LoVo (cell line): Measurements from ENCODE around the gene CADPS2.
"Not testable (repeated sequence)": the region's sequence is repeated elsewhere in the genome, so short reads cannot be mapped to it uniquely, and the experiment has no call there.

Experiments
- DNase-seq: peaks from one replicate; pipeline ENCODE4 v3.0.0-alpha.2; 2016; ENCODE audit warnings: low spot score

CADPS2 gene

GRCh38 chr7:122709930-122710646 is 176.2 kb downstream of the CADPS2 start:
- no peak for DNase-seq

DNA sequence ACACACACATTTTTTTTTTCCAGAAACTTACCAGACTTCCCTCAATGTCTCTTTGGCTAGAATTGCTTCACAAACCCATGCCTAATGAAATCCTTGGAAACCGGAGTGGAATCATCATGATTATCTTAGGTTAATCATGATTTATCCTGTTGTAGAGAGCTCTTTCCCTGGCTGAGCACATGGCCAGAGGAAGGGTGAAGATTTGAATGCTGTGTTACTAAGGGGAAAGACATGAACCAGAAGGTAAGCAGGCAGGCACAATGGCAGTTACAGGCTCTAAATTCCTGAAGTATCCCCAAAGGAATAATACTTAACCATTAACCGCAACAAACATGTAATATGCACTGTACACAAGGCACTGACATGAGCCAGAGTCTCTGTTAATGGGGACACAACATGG is 179.4 kb downstream of the CADPS2 start:
- DNase-seq, result no peak

GRCh38 chr7:122702872-122703510 is 183.3 kb downstream of the CADPS2 start, which contains the start of gene RNF148:
TSS of gene RNF148 (minus strand) at chr7:122702922. CDS start at chr7:122702750, 172 bp downstream.
- DNase-seq, result no peak

DNA sequence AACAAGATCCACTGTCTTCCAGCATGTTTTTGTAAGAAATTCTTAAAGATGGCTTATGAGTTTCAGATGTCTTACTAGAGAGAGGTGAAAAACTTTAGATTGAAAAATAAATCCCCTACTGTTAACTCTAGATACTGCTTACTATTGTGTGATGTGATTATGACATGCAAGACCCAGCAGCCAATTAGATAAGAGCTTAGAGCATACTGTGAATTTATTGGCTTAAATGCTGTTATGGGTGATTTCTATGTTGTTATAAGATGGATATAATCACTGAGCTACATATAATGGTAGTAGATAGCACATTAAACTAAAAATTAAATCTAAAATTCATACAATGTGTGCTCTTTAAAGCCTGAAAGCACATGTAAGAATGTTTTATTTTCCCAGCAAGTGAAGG is 187.2 kb downstream of the CADPS2 start, which contains the start of gene RNF133:
TSS of gene RNF133 (minus strand) at position 101 of the 400 bp plus-strand sequence. CDS start 199 bp downstream, outside the sequence.
- DNase-seq, result no peak

- no peak for DNase-seq
Observed at GRCh38 chr7:122695816-122696215, 190.4 kb downstream of the CADPS2 start.

DNA sequence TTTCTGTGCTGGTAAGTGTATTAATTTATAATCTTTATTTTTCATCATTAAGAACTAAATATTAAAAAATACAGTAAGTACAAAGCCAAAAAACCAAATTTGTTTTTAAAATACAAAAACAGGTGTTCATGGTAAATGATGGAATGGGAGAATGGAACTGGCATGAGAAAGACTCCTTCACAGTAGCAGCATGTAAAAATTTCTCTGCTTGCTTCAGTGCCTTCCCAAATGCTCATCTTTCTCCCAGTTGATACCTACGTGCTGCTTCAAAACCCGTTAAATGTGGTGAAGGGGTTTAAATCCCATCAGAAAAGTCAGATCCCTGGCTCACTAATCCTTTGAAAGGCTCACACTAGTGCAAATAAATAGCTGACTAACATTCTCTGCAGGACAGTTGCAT is 191.6 kb downstream of the CADPS2 start:
- no peak for DNase-seq

DNA sequence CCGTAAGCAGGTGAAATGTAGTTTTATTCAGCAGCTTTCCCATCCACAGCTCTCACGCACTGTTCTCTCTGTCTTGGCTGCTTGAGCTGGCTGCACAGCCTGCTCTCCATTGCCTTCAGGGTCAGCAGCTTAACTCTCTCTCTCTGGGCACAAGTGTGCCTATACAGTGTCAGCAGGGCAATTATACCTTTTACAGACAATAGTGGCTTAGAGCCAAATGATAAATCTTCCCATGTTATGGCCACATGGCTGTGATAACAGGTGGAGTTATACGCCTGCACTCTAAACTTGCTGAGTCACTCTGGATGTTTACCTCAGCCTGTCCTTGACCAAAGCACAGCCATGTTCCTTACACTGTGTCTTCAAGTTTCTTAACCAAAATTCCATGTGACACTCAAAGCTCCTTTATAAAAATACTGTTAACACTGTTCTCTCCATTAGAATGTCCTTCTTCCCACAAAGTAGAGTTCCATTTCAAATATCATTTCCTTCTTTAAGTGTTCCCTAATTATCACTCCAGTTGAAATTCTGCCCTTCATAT is 193.4 kb downstream of the CADPS2 start:
- no peak for DNase-seq

- no peak for DNase-seq
Observed at GRCh38 chr7:122691569-122692235, 194.6 kb downstream of the CADPS2 start.

GRCh38 chr7:122689346-122690109 is 196.7 kb downstream of the CADPS2 start:
- DNase-seq, result no peak

GRCh38 chr7:122688400-122688998 is 197.8 kb downstream of the CADPS2 start:
- no peak for DNase-seq

- no peak for DNase-seq
Observed at GRCh38 chr7:122686360-122686878, 199.8 kb downstream of the CADPS2 start.

DNA sequence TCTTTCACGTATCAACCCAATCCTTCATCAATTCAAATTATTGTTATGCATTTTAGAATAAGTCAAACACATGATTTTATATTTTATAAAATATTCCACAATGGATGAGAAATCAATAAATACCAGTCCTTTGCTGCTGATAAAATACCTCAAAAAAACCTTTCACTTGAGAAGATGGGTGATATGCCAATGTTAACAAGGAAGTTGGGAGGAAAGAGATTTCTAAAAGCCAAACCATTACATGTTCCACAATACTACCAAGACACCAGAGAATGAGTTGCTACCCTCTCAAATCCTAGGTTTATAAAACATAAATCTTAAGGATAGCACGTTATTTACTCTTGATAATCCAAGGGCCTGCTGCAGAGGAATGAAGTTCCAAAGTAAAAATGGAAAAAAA is 201.8 kb downstream of the CADPS2 start:
- no peak for DNase-seq

- DNase-seq, result no peak
Observed at GRCh38 chr7:122682815-122683550, 203.3 kb downstream of the CADPS2 start.

DNA sequence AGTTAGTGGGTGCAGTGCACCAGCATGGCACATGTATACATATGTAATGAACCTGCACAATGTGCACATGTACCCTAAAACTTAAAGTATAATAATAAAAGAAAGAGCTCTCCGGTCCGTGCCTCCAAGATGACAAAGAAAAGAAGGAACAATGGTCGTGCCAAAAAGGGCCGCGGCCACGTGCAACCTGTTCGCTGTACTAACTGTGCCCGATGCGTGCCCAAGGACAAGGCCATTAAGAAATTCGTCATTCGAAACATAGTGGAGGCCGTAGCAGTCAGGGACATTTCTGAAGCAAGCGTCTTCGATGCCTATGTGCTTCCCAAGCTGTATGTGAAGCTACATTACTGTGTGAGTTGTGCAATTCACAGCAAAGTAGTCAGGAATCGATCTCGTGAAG is 205.1 kb downstream of the CADPS2 start:
- DNase-seq, result not testable (repeated sequence)

DNA sequence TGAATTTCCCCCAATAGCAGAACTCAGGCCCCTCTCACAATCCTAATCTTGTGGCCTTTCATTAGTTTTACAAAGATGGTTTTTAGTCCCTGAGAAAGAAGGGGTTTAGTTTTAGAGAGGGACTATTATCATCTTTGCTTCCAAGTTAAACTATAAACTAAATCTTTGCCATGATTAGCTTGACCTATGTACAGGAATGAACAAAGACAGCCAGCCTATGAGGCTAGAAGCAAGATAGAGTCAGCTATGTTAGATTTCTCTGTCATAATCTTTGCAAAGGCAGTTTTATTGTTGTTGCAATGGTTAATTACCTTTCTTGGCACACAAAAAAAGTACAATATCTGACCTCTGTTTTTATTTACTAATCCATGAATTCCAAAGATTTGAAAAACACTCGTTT is 206.4 kb downstream of the CADPS2 start:
- no peak for DNase-seq

- DNase-seq, result peak; percentile 34
Observed at GRCh38 chr7:122679269-122679709, 207.0 kb downstream of the CADPS2 start.

GRCh38 chr7:122677149-122677548 is 209.1 kb downstream of the CADPS2 start:
- no peak for DNase-seq

DNA sequence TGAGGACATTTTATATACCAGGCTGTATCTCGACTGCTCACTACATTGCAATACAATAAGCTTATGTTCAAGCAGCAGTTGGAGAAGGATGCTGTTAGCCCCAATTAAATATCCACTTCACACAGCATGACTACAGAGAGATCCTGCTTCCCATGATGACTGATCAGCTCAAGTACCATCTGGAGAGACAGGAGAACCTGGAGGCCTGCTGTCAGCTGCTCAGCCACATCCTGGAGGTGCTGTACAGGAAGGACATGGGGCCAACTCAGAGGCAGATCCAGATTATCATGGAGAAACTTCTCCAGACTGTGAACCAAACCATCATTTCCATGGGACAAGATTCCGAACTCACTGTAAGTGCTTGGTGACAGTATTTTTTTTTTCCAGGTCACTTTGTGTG is 209.8 kb downstream of the CADPS2 start:
- DNase-seq, result no peak

DNA sequence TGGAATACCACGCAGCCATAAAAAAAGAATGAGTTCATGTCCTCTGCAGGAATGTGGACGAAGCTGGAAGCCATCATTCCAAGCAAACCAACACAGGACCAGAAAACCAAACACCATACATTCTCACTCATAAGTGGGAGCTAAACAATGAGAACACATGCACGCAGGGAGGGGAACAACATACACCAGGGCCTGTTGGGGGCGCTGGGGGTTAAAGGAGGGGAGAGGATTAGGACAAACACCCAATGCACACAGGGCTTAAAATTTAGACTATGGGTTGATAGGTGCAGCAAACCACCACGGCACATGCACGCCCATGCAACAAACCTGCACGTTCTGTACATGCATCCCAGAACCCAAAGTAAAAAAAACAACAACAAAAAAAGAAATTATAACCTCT is 210.6 kb downstream of the CADPS2 start:
- no peak for DNase-seq

DNA sequence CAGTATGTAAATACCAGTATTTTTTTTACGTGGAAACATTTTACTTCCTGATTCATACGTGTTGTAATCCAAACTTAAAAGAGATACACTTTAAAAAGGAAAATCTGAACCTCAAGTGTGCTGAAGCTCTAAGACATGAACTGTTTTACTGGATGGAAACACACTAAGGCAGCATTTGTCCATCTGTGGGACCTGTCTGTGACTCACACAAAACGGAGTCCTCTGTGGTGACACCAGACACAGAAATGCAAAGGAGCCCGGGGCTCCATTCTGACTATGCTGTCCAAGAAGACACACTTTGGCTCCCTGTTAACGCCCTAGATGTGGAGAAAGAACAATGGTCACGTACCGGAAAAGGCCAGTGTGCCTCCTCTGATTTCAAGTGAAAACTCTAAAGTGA is 211.2 kb downstream of the CADPS2 start:
- no peak for DNase-seq

DNA sequence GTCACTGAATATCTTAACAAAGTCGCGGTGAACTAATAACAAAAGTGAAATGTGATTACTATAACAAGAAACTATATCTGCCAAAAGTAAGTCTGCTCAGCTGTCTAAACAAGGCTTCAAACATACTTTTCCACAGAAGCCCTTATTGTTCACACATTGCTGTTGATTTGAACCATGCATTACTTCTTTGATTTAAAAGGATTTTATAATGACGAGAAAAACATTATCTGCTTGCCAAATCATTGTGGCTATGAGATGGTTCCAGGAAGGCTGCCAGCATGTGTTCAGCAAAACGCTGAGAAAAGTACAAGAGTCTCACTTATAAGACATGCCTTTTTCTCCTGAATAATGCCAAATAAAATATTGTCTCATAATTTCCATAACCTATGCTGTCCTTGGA is 211.8 kb downstream of the CADPS2 start:
- DNase-seq, result no peak
